Middle frontal gyrus (tissue), 1 donor: ENCODE data around the gene CEP350.
"Not testable (repeated sequence)": the region's sequence is repeated elsewhere in the genome, so short reads cannot be mapped to it uniquely, and the experiment has no call there.

ENCODE experiments used
- DNase-seq: peaks from one replicate; pipeline ENCODE4 v3.0.0-alpha.2; 2015; ENCODE audit warnings: low spot score; ENCODE audit errors: extremely low spot score

The CEP350 gene

DNA sequence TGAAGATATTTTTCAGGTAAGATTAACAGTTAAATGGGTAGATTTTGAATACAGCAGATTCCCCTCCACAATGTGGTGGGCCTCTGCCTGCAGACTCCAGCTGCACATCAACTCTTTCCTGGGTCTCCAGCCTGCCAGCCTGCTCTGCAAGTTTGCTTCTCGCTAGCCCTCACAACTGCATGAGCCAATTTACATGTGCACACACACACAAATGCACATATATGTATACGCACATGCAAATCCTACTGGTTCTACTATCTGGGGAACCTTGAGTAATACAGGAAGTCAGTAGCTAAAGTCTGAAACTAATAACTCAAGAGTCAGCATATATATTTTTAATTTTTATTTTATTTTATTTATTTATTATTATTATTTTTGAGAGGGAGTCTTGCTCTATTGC lies 165.2 kb downstream of the CEP350 start:
- no peak for DNase-seq

DNA sequence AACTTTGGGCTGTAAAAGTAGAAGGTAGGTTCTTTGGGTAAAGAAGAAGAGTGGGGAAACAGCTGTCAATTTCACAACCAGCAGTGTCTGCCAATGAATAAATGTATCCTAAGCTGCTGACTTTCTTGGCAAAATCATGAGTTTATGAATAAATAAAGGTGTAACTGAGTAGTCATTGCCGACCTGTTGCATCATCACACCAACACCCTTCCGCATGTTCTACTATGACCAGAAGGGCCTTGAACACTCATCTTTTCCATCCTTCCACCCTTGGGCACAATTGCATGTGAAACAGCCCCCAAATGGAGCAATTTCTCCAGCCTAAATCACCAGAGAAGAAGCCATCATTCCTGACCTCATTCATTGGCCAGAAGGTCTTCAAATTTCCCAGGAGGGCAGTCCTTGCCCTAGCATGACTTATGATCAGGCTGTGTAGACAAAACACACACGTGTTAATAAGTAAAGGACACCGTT lies 168.9 kb downstream of the CEP350 start:
- DNase-seq = no peak

DNA sequence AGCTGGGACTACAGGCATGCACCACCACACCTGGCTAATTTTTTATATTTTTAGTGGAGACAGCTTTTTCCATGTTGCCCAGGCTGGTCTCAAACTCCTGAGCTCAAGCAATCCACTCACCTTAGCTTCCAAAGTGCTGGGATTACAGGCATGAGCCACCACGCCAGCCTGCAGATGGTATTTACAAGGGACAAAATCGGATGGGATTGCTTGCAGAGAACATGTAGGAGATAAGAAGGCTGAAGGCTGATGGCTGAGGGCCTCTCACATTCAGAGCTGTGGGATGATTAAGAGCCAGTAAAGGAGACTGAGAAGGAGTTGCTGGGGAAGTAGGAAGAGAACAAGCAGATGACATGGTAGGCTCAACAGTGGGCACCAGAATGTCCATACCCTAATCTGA lies 176.0 kb downstream of the CEP350 start:
- no peak for DNase-seq

DNA sequence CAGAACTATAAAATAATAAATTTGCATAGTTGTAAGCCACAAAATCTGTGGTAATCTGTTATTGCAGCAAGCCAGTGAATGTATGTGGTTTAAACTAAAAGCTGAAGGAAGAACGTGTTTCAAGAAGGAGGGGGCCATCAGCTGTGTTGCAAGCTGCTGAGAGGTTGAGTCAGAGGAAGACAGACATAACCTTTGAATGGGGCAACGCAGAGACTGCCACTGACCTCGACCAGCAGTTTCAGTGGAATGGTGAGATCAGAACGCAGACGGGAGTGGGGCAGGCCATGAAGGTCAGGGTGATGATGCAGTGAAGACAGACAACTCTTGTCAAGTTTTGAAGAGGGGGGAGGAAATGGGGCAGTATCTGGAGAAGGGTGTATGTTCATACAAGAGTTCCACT lies 176.9 kb downstream of the CEP350 start:
- no peak for DNase-seq

DNA sequence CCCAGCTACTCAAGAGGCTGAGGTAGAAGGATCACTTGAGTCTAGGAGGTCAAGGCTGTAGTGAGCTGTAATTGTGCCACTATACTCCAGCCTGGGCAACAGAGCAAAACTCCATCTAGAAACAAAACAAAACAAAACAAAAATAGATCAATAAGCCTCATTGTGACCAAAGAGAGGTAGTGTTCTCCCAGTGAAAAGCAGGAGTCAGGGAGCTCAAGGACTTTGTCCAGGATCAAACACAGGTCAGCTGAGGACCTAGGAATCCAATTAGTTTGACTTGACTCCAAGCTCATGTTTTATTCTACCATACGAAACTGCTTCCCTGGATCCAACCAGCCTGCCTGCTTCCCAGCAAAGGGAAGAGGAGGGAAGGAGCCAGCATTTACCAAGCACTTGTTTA lies 178.6 kb downstream of the CEP350 start:
- DNase-seq = no peak

DNA sequence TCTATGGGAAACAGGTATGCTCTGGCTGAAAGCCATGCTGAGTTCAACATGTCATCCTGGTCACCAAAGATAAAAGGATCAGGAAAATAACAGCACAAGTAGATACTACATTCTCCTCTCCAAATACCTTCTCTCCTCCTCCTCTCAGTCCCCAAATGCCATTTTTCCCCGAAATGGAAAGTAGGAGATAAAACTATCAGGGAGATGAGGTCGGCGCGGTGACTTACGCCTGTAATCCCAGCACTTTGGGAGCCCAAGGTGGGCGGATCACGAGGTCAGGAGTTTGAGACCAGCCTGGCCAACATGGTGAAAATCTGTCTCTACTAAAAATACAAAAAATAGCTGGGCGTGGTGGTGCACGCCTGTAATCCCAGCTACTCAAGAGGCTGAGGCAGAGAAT lies 179.1 kb downstream of the CEP350 start:
- not testable (repeated sequence) for DNase-seq

DNA sequence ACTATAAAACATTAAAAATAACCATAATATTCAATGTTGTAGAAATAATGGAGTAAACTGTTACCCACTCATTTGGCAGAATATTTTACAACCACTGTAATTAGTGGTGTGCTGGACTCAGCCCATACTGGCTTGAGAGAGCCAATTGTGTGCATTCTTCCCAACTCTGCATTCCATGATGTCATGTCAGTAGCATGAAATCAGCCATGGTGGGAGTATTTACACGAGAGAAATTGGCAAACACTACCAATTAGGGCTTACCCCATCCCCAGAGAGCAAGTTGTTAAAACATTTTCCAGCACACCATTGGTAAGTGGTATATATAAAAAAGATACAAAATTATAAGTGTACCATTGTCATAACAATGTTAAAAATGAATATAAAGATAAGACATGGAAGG lies 180.9 kb downstream of the CEP350 start:
- DNase-seq = no peak

DNA sequence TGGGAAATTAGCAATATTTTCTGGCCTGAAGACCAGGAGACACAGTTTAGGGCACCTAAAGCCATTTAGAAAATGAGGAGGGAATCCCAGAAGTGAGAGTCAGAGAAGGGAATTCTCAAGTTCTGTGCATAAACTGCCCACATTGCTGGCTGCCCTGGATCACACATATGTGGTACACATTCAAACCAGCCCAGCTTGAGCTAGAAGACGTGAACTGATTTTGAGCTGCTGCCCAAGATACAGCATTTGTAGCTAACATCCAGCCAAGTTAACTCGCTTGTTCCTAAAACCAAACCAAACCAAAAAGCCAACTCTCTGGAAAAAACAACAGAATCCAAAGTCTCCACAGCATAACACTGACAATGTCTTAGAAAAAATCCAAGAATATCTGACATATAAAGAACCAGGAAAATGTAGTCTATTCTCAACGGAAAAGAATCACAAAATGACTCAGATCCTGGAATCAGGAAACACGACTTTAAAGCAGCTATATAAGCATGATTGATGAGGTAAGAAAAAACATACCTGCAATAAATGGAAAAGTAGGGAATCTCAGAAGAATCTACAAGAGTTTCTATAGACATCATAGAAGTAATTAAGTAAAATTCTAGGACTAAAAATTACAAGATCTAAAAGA lies 181.8 kb downstream of the CEP350 start:
- DNase-seq = no peak

DNA sequence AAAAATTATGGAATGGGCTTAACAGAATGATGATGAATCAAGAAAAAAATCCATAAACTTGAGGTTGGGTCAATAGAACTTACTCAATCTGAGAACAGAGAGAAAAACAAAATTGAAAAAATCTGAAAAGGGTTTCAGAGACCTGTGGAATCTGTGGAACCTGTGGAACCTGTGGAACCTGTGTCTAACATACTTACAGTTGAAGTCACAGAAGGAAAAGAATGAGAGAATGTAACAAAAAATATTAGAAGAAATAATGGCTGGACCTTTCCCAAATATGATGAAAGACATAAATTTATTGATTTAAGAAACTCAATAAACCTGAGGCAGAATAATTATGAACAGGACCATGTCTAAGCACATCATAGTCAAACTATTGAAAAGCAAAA lies 182.4 kb downstream of the CEP350 start:
- no peak for DNase-seq

DNA sequence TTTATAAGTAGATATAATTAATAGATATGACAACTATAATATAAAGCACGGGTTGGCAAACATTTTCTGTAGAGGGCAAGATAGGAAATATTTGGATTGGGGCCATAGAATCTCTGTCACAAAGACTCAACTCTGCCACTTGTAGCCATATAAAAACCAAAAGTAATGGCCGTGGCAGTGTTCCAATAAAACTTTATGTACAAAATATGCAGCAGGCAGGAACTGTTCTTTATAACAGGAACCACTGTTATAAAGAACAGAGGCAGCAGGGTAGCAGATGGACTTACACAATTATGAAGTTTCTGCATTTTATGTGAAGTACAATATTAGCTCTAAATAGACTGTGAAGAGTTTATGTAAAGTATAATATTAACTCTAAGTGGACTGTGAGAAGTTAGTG lies 183.2 kb downstream of the CEP350 start:
- no peak for DNase-seq

DNA sequence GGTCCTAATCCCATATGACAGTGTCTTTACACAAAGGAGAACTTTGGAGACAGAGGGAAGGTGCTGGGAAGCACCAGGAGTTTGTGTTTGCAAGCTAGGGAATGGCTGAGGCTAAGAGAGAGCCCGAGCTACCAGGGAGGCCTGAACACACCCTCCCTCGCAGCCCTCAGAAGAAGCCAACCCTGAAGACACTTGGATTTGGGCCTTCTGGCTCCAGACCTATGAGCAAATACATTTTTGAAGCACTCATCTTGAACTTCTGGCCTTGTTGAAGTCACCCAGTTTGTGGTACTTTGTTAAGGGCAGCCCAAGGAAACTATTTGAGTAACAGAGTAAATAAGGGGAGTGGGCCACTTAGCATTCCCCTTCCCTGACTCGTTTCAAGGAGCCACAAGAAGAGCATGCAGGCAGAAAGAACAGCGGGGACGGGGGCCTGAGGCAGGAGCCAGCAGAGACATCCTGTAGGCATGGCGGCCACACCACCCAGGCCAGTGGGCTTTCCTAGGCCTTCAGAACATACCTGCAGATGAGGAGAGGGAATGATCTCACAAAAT lies 186.8 kb downstream of the CEP350 start:
- no peak for DNase-seq

DNA sequence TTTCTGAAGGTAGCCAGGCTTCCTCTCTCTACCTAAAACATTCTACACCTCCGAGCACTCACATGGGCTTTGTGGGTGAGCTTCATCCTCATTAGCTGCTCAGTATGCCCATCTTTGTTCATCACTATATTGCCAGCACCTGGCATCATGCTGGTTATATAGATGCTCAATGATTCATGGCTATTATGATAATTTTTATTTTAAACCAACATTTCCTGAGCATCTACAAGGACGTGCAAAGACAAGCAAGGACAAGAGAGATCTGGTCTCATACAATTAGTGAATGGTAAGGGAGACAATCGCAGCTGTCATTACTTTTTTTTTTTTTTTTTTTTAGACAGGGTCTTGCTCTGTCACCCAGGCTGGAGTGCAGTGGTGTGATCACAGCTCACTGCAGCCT lies 188.7 kb downstream of the CEP350 start:
- no peak for DNase-seq

DNA sequence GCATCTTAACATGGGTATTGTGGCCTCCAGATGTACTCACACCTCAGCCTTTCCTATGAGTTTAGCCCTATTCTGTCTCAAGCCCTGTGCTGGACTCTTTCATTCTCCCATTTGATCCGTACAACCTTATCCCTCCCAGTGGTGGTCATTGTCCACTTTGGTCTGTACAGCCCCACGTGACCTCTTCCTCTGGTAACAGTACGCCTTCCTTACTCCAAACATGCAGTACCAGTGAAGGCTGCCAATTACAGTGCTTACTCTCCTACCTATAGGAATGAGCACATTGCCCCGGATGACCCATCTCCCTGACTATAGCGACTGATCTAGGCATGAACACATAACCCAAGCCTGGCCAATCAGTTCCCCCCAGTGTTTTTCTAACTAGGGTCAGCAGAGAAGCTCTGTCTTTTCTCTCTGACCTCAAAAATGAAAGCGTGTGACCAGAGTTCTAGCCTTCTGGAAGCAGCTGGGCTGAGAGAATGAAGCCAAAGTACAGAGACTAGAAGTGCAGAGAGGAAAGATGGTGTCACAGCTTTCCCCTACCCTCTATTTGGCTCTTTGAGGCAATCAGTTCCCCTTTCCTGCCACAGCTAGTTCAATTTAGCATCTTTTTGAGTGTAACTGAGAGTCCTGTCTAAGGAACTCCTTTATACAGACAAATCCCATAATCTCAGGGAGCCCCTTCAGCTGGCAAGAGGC lies 190.2 kb downstream of the CEP350 start:
- no peak for DNase-seq

DNA sequence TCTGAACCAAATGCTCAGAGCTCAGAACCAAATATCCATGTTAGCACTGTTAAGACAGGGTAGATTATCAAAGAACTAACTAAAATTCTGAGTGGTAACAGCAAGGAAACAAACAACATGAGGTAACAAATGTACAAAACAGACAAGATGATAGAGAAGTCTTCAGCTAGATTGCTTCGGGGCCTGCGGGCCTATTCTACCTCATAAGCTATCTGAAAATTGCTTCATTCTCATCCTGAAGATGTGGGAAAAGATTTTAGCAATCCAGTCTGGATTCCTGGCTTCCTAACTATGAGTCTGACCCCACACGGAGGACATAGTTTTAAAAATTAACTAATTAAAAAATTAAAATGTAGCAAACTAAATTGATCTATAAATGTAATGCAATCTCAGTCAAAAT lies 190.8 kb downstream of the CEP350 start:
- no peak for DNase-seq

DNA sequence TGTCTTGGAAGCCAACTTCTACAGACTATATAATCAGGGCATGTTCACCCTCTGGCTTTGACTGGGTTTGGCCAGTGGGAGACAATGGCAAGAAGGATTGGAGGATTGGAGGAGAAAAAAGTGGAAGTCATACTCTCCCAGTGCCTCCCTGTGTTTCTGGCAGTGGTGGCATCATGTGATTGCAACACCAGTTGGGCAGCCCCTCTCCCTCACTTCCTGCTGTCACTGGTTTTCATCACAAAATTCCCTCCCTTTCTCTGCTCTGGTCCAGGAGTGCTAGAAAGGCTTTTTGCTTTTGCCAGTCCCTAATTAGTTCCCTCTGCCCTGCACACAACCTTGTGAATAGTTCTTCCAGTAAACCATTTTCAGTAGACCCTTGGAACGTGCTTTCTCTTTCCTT lies 196.4 kb downstream of the CEP350 start:
- no peak for DNase-seq

DNA sequence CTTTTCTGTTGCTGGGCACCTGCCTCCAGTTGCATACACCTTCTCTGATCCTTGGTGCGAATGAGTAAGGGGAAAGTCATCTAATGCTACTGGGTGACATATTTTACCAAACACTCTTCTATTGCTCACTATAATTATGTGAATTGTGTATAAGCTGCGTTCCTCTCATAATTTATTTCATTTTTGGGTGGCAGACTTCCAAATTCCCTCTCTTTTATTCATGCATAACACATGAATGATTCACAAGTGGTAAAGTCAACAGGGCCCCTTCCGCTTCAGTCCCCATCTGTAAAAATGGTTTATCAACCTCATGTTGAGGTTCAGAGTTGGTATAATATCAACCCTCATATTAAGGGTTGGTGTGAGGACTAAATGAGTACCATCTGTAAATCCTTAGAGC lies 196.9 kb downstream of the CEP350 start:
- DNase-seq = no peak

DNA sequence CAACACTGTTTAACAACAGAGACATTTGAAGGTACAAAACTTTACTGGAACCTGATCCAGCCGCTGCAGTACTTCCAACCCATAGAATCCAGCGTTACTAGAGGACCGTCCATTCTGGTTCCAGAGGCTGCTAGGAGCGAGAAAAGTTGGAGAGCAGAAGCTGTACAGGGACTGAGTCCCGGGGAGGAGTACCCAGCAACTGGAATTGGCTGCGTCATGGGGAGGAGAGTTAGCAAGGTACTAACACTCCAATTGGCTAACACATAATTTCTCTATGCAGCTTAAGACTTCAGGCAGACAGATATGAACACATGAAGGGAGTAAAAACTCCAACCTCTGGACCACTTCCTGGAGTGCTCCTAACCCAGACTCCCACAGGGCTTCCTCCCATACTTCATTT lies 198.0 kb downstream of the CEP350 start:
- no peak for DNase-seq

DNA sequence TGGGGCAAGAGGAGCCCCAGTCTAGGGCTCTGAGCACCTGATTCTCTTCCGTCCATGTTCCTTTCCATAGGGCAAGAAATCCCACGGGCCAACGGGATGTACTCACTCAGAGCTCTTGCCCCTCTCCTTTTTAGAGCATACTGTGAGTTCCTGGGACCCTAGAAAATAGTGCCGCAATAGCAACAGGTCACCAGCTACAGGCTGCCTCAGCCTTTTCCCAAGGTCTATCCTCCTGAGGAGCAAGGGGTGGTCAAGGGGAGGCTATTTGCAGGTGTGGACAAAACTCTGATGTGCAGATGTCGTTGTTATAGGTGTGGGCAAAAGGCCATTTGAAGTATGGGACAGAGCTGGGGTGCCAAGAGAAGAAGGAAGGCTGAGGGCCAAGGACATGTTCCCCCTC lies 198.4 kb downstream of the CEP350 start:
- no peak for DNase-seq

DNA sequence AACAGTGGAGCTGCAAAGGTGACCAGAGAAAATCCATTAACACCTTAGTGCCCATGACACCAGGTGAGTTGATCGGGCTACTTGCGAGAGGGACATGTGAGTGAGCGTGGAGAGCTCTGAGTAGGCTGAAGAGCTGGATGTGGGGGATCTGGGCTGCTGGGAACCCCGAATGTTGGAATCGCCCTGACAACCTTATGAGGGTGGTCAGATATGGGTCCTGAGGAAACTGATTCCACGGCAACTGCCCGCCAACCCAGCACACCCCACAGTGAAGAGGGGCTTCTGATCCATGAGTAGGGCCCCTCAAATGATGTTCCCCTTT lies 199.4 kb downstream of the CEP350 start:
- no peak for DNase-seq

DNA sequence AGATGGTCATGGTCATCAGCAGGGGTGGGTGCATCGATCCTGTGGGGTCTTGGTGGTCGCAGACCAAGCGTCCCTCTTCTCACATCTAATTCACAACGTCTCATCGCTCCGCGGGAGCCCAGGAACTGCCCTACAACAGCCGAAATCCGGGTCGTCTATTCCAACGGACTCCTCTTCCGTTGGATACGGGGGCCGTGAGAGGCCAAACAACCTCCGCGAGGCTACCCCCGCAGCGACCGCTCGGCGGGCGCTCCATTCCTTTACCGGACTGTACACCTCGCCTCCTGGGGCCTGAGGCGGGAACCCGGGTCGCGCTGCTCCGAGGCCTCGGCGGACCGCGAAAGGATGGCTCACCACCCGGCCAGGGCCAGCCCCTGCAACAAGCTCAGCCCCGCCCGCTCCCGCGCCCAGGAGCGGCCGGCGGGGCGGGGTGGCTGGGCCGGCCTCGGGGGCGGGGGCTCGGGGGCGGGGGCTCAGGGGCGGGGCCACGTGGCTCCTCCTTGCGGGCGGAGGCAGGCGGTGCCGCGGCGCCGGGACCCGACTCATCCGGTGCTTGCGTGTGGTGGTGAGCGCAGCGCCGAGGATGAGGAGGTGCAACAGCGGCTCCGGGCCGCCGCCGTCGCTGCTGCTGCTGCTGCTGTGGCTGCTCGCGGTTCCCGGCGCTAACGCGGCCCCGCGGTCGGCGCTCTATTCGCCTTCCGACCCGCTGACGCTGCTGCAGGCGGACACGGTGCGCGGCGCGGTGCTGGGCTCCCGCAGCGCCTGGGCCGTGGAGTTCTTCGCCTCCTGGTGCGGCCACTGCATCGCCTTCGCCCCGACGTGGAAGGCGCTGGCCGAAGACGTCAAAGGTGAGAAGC lies 199.9 kb downstream of the CEP350 start, which contains the start of gene QSOX1:
QSOX1 (plus strand) TSS at position 545 of the 857 bp plus-strand sequence; CDS start at position 584, 39 bp downstream.
- DNase-seq = peak; percentile 70

DNA sequence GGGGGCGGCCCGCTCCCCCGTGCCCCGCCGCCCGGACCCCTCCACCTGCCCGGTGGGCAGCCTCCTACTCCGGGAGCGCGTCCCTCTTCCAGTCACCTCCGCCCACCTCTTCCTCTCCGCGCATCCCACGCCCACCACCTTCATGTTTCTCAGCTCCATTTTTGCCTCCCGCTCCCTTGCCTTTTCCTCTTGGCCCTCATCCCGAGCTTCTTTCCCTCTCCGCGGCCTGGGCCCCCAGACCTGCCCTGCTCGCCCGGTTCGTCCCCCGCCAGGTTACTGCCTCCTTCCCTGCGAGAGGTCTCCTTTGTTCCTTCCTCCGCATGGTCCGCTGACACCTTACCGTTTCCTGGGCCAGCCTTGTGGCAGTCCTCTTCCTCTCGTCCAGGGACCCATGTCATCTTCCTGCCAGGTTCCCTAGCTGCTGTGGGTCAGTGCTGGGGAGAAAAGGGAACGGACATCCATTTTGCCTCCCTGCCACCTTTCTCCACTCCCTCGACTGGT lies 200.6 kb downstream of the CEP350 start:
- no peak for DNase-seq

DNA sequence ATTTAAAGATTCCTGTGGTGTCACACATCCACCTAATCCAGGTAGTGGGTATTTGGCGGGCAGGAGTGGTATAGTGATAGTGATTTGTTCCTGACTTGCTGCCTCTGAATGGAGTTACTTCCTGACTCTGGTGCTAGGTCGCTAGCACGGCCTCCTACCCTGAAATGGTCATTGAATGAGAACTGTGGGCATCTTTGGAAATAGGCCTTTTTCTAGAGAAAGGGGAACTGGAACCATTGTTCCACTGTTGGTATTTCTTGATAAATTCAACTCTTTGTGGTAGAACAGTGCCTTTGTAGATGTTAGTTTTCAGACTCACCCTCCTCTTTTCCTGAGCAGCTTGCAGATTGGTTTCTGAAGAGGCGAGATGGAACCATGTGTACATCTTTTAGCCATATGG lies 201.6 kb downstream of the CEP350 start:
- no peak for DNase-seq
